Activated CD4-positive, alpha-beta T cell treated with anti-CD3 and anti-CD28 coated beads, Interleukin-2, amount 50 U/mL, for 48 hours (primary cell): ENCODE measurements around the gene LKAAEAR1.

Source experiments
- DNase-seq, 2 experiments: peaks; one replicate each; pipeline ENCODE4 v3.0.0-alpha.2; 2020

The LKAAEAR1 gene

GRCh38 chr20:64065062-64065973, 18.9 kb downstream of the LKAAEAR1 start:
- no peak for DNase-seq

GRCh38 chr20:64064145-64064698, 20.0 kb downstream of the LKAAEAR1 start:
- no peak for DNase-seq

- peak; percentile 61 to 69 for DNase-seq
Observed at GRCh38 chr20:64063389-64064144, 20.6 kb downstream of the LKAAEAR1 start.

GRCh38 chr20:64062596-64063388, 21.4 kb downstream of the LKAAEAR1 start, which contains the start of gene TCEA2:
TCEA2 (plus strand) TSS chr20:64063198; CDS start chr20:64063313, 115 bp downstream.
- peak; percentile 96 to 97 for DNase-seq

- no peak for DNase-seq
Observed at GRCh38 chr20:64062276-64062595, 22.0 kb downstream of the LKAAEAR1 start.

- DNase-seq: no peak
Observed at GRCh38 chr20:64058536-64058935, 25.7 kb downstream of the LKAAEAR1 start.

GRCh38 chr20:64057628-64058498, 26.3 kb downstream of the LKAAEAR1 start:
- peak; percentile 92 to 93 for DNase-seq

- no peak for DNase-seq
Observed at GRCh38 chr20:64056889-64057627, 27.1 kb downstream of the LKAAEAR1 start.

- no peak for DNase-seq
Observed at GRCh38 chr20:64056639-64056888, 27.6 kb downstream of the LKAAEAR1 start.

- no peak for DNase-seq
Observed at GRCh38 chr20:64055893-64056638, 28.1 kb downstream of the LKAAEAR1 start.

- no peak for DNase-seq
Observed at GRCh38 chr20:64055396-64055892, 28.8 kb downstream of the LKAAEAR1 start.

GRCh38 chr20:64053841-64054661, 30.1 kb downstream of the LKAAEAR1 start:
- no peak for DNase-seq

GRCh38 chr20:64052987-64053840, 31.0 kb downstream of the LKAAEAR1 start:
- no peak for DNase-seq

GRCh38 chr20:64052326-64052722, 31.9 kb downstream of the LKAAEAR1 start:
- DNase-seq: no peak

- DNase-seq: no peak
Observed at GRCh38 chr20:64051561-64052325, 32.5 kb downstream of the LKAAEAR1 start.

GRCh38 chr20:64051033-64051452, 33.2 kb downstream of the LKAAEAR1 start:
- no peak for DNase-seq

GRCh38 chr20:64050261-64051032, 33.8 kb downstream of the LKAAEAR1 start:
- DNase-seq: no peak
